Activated CD8-positive, alpha-beta memory T cell treated with anti-CD3 and anti-CD28 coated beads, Interleukin-2, amount 50 U/mL, for 24 hours (primary cell): ENCODE results near the gene PRSS57.
A peak's percentile ranks its signal among the peaks of the same experiment; 100 is the strongest.
"Not testable (repeated sequence)": the region's sequence is repeated elsewhere in the genome, so short reads cannot be mapped to it uniquely, and the experiment has no call there.

Source experiments
- DNase-seq: peaks from one replicate; pipeline ENCODE4 v3.0.0-alpha.2; 2020; ENCODE audit errors: extremely low read depth

Gene PRSS57

GRCh38 chr19:695352-695949, at the start of gene PRSS57:
Gene PRSS57, minus strand, starts transcription at chr19:695452. Its CDS starts 22 bp downstream, at chr19:695430.
- DNase-seq, result no peak

GRCh38 chr19:743168-743687, 48.0 kb upstream of the PRSS57 start:
- DNase-seq, result no peak

DNA sequence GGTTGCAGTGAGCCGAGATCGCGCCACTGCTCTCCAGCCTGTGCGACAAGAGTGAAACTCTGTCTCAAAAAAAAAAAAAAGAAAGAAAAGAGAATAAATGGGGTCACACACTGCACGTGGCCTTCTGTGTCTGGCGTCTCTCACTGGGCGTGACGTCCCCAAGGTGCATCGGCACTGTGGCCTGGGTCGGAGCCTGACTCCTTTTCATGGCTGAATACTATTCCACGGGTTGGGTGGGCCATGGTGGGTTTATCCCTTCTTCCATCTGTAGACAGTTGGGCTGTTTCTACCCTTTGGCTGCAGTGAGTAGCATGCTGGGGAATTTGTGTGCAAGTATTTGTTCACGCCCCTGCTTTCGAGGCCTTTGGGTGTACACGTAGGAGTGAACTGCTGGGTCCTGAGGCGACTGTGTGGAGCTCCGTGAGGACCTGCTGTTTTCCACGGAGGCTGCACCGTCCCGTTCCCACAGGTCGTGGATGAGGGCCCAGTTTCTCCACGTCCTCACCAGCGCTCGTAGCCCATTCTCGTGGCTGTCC, 47.4 kb upstream of the PRSS57 start:
- no peak for DNase-seq

DNA sequence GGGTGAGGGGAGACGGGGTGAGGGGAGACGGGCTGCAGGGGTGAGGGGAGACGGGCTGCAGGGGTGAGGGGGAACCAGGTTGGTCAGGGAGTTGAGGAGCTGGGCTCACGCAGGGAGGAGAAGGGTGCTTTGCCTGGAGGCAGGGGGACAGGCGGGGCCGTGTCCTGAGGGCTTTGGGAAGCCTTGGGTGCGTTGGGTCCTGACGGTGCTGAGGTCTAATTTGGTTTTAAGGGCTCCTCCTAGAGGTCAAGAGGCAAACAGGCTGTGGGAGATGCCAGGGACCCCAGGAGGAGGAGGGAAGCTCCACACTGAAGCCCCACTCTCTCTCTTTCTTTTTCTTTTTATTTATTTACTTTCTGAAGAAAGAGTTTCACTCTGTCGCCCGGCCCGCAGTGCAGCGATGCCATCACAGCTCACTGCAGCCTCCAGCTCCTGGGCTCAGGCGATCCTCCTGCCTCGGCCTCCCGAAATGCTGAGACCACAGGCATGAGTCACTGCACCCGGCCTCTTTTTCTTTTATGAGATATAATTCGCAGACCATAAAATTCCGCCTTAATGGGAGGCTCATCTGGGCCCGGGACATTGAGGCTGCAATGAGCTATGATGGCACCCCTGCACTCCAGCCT, 46.4 kb upstream of the PRSS57 start:
- DNase-seq, result no peak

GRCh38 chr19:740816-741505, 45.7 kb upstream of the PRSS57 start:
- DNase-seq, result not testable (repeated sequence)

- no peak for DNase-seq
Observed at GRCh38 chr19:739998-740715, 44.9 kb upstream of the PRSS57 start.

DNA sequence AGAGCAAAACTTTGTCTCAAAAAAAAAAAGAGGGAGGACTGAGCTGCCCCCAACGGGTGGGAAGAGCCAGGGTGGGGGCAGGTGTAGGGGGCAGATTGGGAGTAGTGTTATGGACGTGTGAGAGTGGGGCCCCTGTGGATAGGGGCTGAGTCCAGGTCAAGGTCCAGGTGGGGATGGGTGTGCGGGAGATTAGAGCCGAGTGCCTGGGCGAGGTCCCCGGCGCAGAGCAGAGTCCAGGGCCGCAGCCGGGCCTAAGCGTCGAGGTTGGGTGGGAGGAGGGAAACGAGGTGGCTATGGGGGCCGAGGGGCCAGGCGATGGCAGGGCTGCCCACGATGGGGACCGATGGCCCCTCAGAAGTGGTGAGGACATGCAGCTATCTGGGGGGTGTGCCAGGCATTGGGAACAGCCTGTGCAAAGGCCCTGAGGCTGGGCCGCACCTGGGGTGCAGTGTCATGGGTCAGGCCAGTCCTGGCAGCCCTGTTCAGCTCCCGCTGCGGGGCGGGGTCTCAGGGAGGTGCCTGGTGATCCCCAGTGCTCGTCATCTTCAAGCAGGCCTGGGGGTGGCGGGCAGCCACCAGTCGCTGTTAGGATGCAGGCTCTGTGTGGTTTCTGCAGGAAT, 43.4 kb upstream of the PRSS57 start:
- DNase-seq, result no peak

DNA sequence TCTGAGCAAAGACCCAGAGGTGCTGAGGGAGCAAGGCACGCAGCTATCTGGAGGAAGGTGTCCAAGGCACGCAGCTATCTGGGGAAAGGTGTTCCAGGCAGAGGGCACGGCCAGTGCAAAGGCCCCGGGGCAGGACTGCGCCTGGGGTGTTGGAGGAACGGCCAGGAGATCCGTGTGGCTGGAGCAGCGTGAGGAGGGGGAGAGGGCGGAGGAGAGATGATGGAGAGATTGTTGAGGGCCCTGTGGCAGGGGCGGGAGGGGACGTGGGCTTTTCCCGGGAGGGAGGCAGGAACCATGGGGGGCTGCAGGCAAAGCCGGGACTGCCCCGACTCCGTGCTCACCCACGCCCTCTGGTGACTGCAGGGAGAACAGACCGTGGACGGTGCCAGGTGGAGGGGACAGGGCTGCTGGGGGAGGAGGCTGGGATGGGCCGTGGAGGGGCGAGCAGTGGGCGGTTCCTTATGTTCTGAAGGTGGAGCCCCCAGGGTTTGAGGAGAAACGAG, 42.4 kb upstream of the PRSS57 start:
- peak; percentile 27 for DNase-seq

- no peak for DNase-seq
Observed at GRCh38 chr19:736125-736524, 40.9 kb upstream of the PRSS57 start.

DNA sequence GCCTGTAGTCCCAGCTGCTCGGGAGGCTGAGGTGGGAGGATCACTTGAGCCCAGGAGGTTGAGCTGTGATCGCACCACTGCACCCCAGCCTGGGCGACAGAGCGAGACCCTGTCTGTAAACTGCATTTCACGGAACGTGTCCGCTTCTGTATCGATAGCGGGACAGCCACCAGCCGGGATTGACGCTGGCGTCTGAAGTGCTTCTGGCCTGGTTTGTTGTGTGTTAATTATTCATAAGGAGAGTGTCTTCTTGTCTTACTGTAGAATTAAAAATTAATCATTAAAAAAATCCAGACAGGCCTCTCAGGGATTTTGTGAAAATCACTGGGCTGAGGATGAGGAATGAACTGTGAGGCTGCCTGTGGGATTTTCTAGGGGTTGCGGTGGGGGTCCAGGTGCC, 39.5 kb upstream of the PRSS57 start:
- no peak for DNase-seq

- DNase-seq, result no peak
Observed at GRCh38 chr19:732148-733069, 37.2 kb upstream of the PRSS57 start.

- no peak for DNase-seq
Observed at GRCh38 chr19:731000-731399, 35.7 kb upstream of the PRSS57 start.

GRCh38 chr19:729965-730668, 34.9 kb upstream of the PRSS57 start:
- DNase-seq, result no peak

DNA sequence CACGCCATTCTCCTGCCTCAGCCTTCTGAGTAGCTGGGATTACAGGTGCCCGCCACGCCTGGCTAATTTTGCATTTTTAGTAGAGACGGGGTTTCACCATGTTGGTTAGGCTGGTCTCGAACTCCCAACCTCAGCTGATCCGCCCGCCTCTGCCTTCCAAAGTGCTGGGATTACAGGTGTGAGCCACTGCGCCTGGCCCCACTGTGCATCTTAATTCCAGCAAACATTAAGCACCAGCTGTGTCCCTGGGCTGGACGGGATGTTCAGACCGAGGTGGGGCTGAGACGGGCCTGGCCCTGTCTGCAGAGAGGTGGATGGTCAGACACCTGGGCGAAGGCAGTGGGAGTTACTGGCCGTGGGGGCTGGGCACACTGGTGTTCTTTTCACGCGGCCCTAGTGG, 34.3 kb upstream of the PRSS57 start:
- DNase-seq, result not testable (repeated sequence)

DNA sequence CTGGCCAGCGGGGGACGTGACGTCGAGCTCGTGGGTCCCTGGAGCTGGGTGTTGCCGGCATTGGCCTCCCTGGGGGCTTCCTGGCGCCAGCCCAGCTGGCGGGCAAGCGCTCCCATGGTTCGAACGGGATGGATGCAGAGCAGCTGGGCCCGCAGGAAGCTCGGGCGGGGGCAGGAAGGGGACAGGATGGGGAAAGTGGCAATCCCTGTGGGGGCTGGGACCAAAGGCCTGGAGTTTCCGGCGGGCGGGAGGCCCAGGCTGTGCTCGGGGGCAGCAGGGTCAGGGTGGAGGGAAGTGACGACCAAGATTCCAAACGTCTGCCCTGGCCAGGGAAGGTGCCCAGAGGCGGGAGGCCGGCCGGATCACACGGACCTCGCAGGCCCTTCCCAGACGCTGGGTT, 32.8 kb upstream of the PRSS57 start:
- DNase-seq, result no peak

DNA sequence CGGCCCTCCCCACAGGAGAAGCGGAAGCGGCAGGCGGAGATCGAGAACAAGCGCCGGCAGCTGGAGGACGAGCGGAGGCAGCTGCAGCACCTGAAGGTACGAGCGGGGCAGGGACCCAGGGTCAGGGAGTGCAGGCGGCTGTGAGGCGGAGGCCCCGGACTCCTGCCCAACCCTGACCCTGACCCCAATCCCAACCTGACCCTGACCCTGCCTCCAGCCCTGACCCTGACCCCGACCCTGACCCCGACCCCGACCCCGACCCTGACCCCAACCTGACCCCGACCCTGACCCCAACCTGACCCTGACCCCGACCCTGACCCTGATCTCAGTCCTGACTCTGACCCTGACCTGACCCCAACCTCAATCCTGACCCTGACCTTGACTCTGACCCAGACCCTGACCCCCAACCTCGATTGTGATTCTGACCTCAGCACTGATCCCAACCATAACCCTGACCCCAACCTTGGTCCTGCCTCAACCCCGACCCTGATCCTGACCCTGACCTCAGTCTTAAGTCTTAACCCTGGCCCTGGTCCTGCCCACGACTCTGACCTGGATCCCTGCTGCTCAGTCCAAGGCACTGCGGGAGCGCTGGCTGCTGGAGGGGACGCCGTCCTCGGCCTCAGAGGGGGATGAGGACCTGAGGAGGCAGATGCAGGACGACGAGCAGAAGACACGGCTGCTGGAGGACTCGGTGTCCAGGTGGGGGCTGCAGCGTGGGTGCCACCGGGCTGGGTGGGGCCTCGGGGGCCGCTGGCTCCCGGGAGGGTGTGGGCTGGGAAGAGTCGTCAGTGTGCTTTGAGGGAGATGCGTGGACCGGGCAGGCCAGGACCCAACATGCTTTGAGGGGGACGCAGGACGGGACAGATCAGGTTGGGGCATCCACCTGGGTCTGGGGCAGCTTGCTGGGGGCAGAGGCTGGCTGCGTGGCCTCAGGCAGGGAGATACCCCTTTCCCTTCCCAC, 32.0 kb upstream of the PRSS57 start:
- no peak for DNase-seq

DNA sequence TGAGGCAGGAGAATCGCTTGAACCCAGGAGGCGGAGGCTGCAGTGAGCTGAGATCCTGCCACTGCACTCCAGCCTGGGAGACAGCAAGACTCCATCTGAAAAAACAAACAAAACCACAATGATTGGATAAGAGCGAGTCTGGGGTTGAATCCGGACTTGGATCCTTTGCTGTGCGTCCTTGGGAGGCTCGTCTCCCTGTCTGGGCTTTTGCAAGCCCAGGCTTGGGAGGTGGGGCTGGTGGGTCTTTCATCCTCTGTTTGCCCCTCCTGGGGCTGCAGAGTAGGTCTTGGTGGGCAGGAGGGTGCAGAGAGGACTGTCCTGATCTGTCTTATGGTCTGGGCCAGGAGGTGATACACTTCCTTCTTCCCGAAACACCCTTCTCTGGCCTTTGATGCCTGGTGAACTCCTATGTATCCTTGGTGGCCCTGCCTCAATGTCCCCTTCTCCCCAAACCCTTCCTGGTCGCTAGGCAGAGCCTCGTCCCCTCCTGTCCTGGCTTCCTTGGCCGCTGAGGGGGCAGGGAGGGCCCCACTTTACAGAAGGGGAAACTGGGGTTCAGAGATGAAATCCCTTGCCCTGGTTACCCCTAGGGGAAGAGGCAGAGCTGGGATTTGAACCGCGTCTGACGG, 30.3 kb upstream of the PRSS57 start:
- DNase-seq, result no peak

- DNase-seq, result no peak
Observed at GRCh38 chr19:723714-724113, 28.5 kb upstream of the PRSS57 start.
